SK-N-SH (cell line): ENCODE data around the gene NTRK3. TPM values are rescaled to one million over a fixed set of nuclear protein-coding genes. Genes with fewer than 3 reads are reported as not detected.

Source experiments
- CTCF ChIA-PET: fragments of 300-600, 350-600 bp; formaldehyde crosslinking; extraction: SDS; loops from one replicate; lab custom pipeline; 2021; lab: Yijun Ruan, JAX
- POLR2A ChIA-PET: fragments of 350-600 bp; sonication (Branson Sonifier 250); formaldehyde crosslinking; extraction: SDS; loops from one replicate; lab custom pipeline; 2020; ENCODE audit warnings: antibody characterized with exemption, inconsistent platforms; lab: Yijun Ruan, JAX
- DNase-seq: peaks from one replicate; pipeline ENCODE4 v3.0.0; 2012
- H2AFZ ChIP-seq: fragments of 200-600 bp; sonication (generic); 2 replicates; pipeline ENCODE4 v1.8.1; 2016; ENCODE audit warnings: antibody characterized with exemption, mild to moderate bottlenecking, low read depth
- H3F3A ChIP-seq: fragments of 200-600 bp; sonication (generic); replicated peaks from 2 replicates; pipeline ENCODE3; 2016; ENCODE audit warnings: antibody characterized with exemption, mild to moderate bottlenecking; ENCODE audit not compliant: insufficient read depth
- H3K27ac ChIP-seq, 2 experiments: fragments of 200-500 bp in 1 of 2; fragments of 200-600 bp in 1 of 2; sonication (Bioruptor generic) in 1 of 2; sonication (generic), shearing (Covaris generic) in 1 of 2; 2 replicates each; pipeline versions ENCODE4 v1.5.1 to v1.6.1; 2014 to 2016; ENCODE audit warnings: low read depth in 2 of 2, inconsistent platforms in 1 of 2, low read length in 1 of 2, mild to moderate bottlenecking in 1 of 2, mixed read lengths in 1 of 2
- H3K27me3 ChIP-seq: fragments of 200-600 bp; sonication (generic), shearing (Covaris generic); 2 replicates; pipeline ENCODE4 v1.6.1; 2016; ENCODE audit warnings: mixed run types; ENCODE audit not compliant: insufficient read depth
- H3K36me3 ChIP-seq, 2 experiments: fragments of 200-500 bp in 1 of 2; fragments of 200-600 bp in 1 of 2; sonication (Bioruptor generic) in 1 of 2; sonication (generic) in 1 of 2; replicated peaks in 1 of 2; 2 replicates each; pipeline versions ENCODE3 to v1.5.1; 2014 to 2016; ENCODE audit warnings: low read length in 1 of 2, mild to moderate bottlenecking in 1 of 2; ENCODE audit not compliant: insufficient read depth in 2 of 2, control insufficient read depth in 1 of 2
- H3K4me1 ChIP-seq, 2 experiments: fragments of 200-500 bp in 1 of 2; fragments of 200-600 bp in 1 of 2; sonication (Bioruptor generic) in 1 of 2; sonication (generic), shearing (Covaris generic) in 1 of 2; 2 replicates each; pipeline versions ENCODE4 v1.5.1 to v1.6.1; 2014 to 2016; ENCODE audit warnings: low read depth in 1 of 2, low read length in 1 of 2, mixed run types in 1 of 2; ENCODE audit not compliant: insufficient read depth in 2 of 2, control insufficient read depth in 1 of 2
- H3K4me2 ChIP-seq: fragments of 200-600 bp; sonication (generic), shearing (Covaris generic); 2 replicates; pipeline ENCODE4 v1.6.1; 2017; ENCODE audit warnings: mixed run types
- H3K4me3 ChIP-seq, 2 experiments: fragments of 200-500 bp in 1 of 2; fragments of 200-600 bp in 1 of 2; sonication (Bioruptor generic) in 1 of 2; sonication (generic), shearing (Covaris generic) in 1 of 2; 2 replicates each; pipeline versions ENCODE4 v1.5.1 to v1.8.1; 2014 to 2016; ENCODE audit warnings: low read depth in 2 of 2, inconsistent platforms in 1 of 2, low read length in 1 of 2, mild to moderate bottlenecking in 1 of 2, mixed read lengths in 1 of 2, moderate library complexity in 1 of 2
- H3K79me2 ChIP-seq: fragments of 200-600 bp; sonication (generic); 2 replicates; pipeline ENCODE4 v1.8.1; 2017; ENCODE audit warnings: mild to moderate bottlenecking; ENCODE audit not compliant: insufficient read depth
- H3K9ac ChIP-seq: fragments of 200-600 bp; sonication (generic); 2 replicates; pipeline ENCODE4 v1.6.1; 2017; ENCODE audit warnings: mixed run types
- H3K9me2 ChIP-seq: fragments of 200-600 bp; sonication (generic); 2 replicates; pipeline ENCODE4 v1.6.1; 2017; ENCODE audit warnings: mixed run types
- H3K9me3 ChIP-seq: fragments of 200-600 bp; sonication (generic); 2 replicates; pipeline ENCODE4 v1.6.1; 2017; ENCODE audit warnings: mixed run types, mild to moderate bottlenecking, moderate library complexity
- H4K20me1 ChIP-seq: fragments of 200-600 bp; sonication (generic); 2 replicates; pipeline ENCODE4 v1.6.1; 2017; ENCODE audit warnings: mild to moderate bottlenecking, mixed run types; ENCODE audit not compliant: insufficient read depth
- CHD2 ChIP-seq: fragments of 150-350 bp; IDR thresholded peaks from 2 replicates; pipeline ENCODE4 v1.6.1; 2018; ENCODE audit warnings: low read length; ENCODE audit not compliant: partially characterized antibody
- CTCF ChIP-seq: fragments of 200-600 bp; sonication (generic); IDR thresholded peaks from 2 replicates; pipeline ENCODE4 v1.6.1; 2017; ENCODE audit warnings: antibody characterized with exemption, mild to moderate bottlenecking, moderate library complexity
- EP300 ChIP-seq, 2 experiments: IDR thresholded peaks; 2 replicates each; pipeline versions ENCODE4 v1.4.0 to v1.6.1; 2012; ENCODE audit warnings: borderline replicate concordance in 1 of 2, low read depth in 1 of 2, low read length in 1 of 2
- FOSL2 ChIP-seq: IDR thresholded peaks from 2 replicates; pipeline ENCODE4 v1.4.0; 2012; ENCODE audit warnings: low read depth, mild to moderate bottlenecking, moderate library complexity, borderline replicate concordance
- FOXM1 ChIP-seq: IDR thresholded peaks from 2 replicates; pipeline ENCODE4 v1.4.0; 2012; ENCODE audit warnings: low read depth, mild to moderate bottlenecking
- GABPA ChIP-seq: IDR thresholded peaks from 2 replicates; pipeline ENCODE4 v1.4.0; 2012; ENCODE audit warnings: low read depth, mild to moderate bottlenecking
- GATA2 ChIP-seq: sonication (generic); formaldehyde crosslinking; IDR thresholded peaks from 2 replicates; pipeline ENCODE4 v1.5.0; 2020; ENCODE audit warnings: mild to moderate bottlenecking, missing genetic modification reagents
- JUND ChIP-seq: IDR thresholded peaks from 2 replicates; pipeline ENCODE4 v1.4.0; 2012
- MAX ChIP-seq: IDR thresholded peaks from 2 replicates; pipeline ENCODE4 v1.4.0; 2012; ENCODE audit warnings: low read depth
- RAD21 ChIP-seq: IDR thresholded peaks from 2 replicates; pipeline ENCODE4 v1.6.1; 2012; ENCODE audit warnings: mild to moderate bottlenecking, low read length
- RXRA ChIP-seq: IDR thresholded peaks from 2 replicates; pipeline ENCODE4 v1.4.0; 2012; ENCODE audit warnings: low read depth, mild to moderate bottlenecking, borderline replicate concordance
- SMC3 ChIP-seq: IDR thresholded peaks from 2 replicates; pipeline ENCODE4 v1.6.1; 2012; ENCODE audit warnings: low read depth, low read length, improper control_type of control experiment
- TCF12 ChIP-seq: IDR thresholded peaks from 2 replicates; pipeline ENCODE4 v1.4.0; 2012
- TEAD4 ChIP-seq: IDR thresholded peaks from 2 replicates; pipeline ENCODE4 v1.4.0; 2012; ENCODE audit warnings: mild to moderate bottlenecking, borderline replicate concordance; ENCODE audit not compliant: insufficient read depth
- USF2 ChIP-seq: fragments of 150-350 bp; IDR thresholded peaks from 2 replicates; pipeline ENCODE4 v1.6.1; 2017; ENCODE audit warnings: antibody characterized with exemption, low read length, low read depth, borderline replicate concordance
- YY1 ChIP-seq: IDR thresholded peaks from 2 replicates; pipeline ENCODE4 v1.4.0; 2012; ENCODE audit warnings: low read depth, mild to moderate bottlenecking
- WGBS: methylation state at CpG from one replicate; pipeline ENCODE4 v1.1.6; 2017; ENCODE audit warnings: low lambda C conversion rate; 5-methylcytosine and 5-hydroxymethylcytosine counted together
- polyA plus RNA-seq, 3 experiments: library from polyadenylated mRNA; depleted of rRNA; stranded (reverse); fragments of >200 nt; gene quantifications; 2 replicates each; pipeline ENCODE4 v1.2.3, GENCODE V29; 2012
- TF ChIP-seq, protein P1 (sequence below): IDR thresholded peaks from 2 replicates; pipeline ENCODE4; 2012

NTRK3 gene
- polyA plus RNA-seq, 1 of the 3 experiments (the other 2 are of a cell fraction): 2.6 TPM

GRCh38 chr15:88040516-88040915 lies 216.0 kb downstream of the NTRK3 start (continued):
- TF ChIP-seq SMC3 (no peak), RXRA (no peak), GABPA (no peak), FOXM1 (no peak), JUND (no peak), RAD21 (no peak), EP300 (IDR thresholded peaks at IDR 0.05; ENCODE audit: borderline replicate concordance in 1 of 2, low read depth in 1 of 2, low read length in 1 of 2) (no peak), CHD2 (no peak), CTCF (no peak)
- TF ChIP-seq, protein P1, sequence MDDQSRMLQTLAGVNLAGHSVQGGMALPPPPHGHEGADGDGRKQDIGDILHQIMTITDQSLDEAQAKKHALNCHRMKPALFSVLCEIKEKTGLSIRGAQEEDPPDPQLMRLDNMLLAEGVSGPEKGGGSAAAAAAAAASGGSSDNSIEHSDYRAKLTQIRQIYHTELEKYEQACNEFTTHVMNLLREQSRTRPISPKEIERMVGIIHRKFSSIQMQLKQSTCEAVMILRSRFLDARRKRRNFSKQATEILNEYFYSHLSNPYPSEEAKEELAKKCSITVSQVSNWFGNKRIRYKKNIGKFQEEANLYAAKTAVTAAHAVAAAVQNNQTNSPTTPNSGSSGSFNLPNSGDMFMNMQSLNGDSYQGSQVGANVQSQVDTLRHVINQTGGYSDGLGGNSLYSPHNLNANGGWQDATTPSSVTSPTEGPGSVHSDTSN: no peak

GRCh38 chr15:88038261-88038660 lies 218.3 kb downstream of the NTRK3 start:
- Histone ChIP-seq H3K4me2 (no peak overlapping the region), H3F3A (no peaks in the 10 kb centered on the region), H3K9me3 (no peaks in the 10 kb centered on the region), H3K9me2 (no peaks in the 10 kb centered on the region), H4K20me1 (no peaks in the 10 kb centered on the region), H3K27ac (no peak overlapping the region), H3K27me3 (no peaks in the 10 kb centered on the region), H3K4me1 (no peaks in the 10 kb centered on the region), H3K4me3 (no peak overlapping the region), H3K79me2 (no peaks in the 10 kb centered on the region), H3K36me3 (no peaks in the 10 kb centered on the region), H3K9ac (no peak overlapping the region), H2AFZ (no peak overlapping the region)
- TF ChIP-seq USF2 (no peak), TCF12 (no peak), YY1 (no peak), TEAD4 (no peak), MAX (no peak), CTCF (no peak), FOXM1 (no peak), SMC3 (no peak), GATA2 (CRISPR knock-in tag) (no peak), FOSL2 (no peak)
- TF ChIP-seq, protein P1: no peak
- ChIA-PET CTCF (no interaction called here), POLR2A (no interaction called here)
- WGBS: 73% methylated on average over 4 of the region's 4 CpGs
- DNase-seq: no peak
